Lung (tissue), 12 donors: Measurements from ENCODE around the gene SLC26A5. TPM values are rescaled to one million over a fixed set of nuclear protein-coding genes. Genes with fewer than 3 reads are reported as not detected.

ENCODE experiments used
- ATAC-seq: fragments of 200-7000 bp; cut with Tn5 transposase; one replicate; pipeline ENCODE4 v1.9.1; 2020; ENCODE audit warnings: moderate number of reproducible peaks; ENCODE audit not compliant: insufficient read depth, low FRiP score
- DNase-seq, 3 donors: peaks; one replicate each; pipeline ENCODE4 v3.0.0-alpha.2; 2013 to 2017
- H3K27ac ChIP-seq, 2 donors: one replicate each; pipeline ENCODE4 v1.5.1; 2013; ENCODE audit warnings: mild to moderate bottlenecking in 2 of 2, moderate library complexity in 2 of 2, control low read depth in 1 of 2, inconsistent platforms in 1 of 2, low read depth in 1 of 2, low read length in 1 of 2
- H3K27me3 ChIP-seq, 3 donors: one replicate each; pipeline ENCODE4 v1.5.1; 2013; ENCODE audit warnings: low read length in 2 of 3; ENCODE audit not compliant: control insufficient read depth in 3 of 3, insufficient read depth in 3 of 3
- H3K36me3 ChIP-seq, 4 donors: one replicate each; pipeline ENCODE4 v1.5.1; 2013; ENCODE audit warnings: low read length in 4 of 4, mild to moderate bottlenecking in 1 of 4, moderate library complexity in 1 of 4; ENCODE audit not compliant: control insufficient read depth in 4 of 4, insufficient read depth in 4 of 4
- H3K4me1 ChIP-seq, 5 donors: one replicate each; pipeline ENCODE4 v1.5.1; 2013; ENCODE audit warnings: low read length in 5 of 5, mild to moderate bottlenecking in 2 of 5, moderate library complexity in 1 of 5; ENCODE audit not compliant: control insufficient read depth in 5 of 5, insufficient read depth in 5 of 5
- H3K4me3 ChIP-seq: one replicate; pipeline ENCODE4 v1.5.1; 2013; ENCODE audit warnings: mild to moderate bottlenecking, control low read depth, moderate library complexity
- H3K9ac ChIP-seq, 2 donors: one replicate each; pipeline ENCODE4 v1.5.1; 2013; ENCODE audit warnings: low read length in 2 of 2, control low read depth in 1 of 2; ENCODE audit not compliant: insufficient read depth in 1 of 2
- H3K9me3 ChIP-seq, 4 donors: one replicate each; pipeline ENCODE4 v1.5.1; 2013; ENCODE audit warnings: low read length in 3 of 4, mild to moderate bottlenecking in 1 of 4, moderate library complexity in 1 of 4; ENCODE audit not compliant: control insufficient read depth in 4 of 4, insufficient read depth in 3 of 4
- CTCF ChIP-seq: IDR thresholded peaks from 2 replicates; pipeline ENCODE4 v1.5.1; 2012; ENCODE audit warnings: mild to moderate bottlenecking; ENCODE audit errors: control extremely low read depth, extremely low read depth
- WGBS, 2 donors: extraction: QIAGEN DNeasy Blood & Tissue Kit; methylation state at CpG; one replicate each; pipeline ENCODE4 v1.1.7; 2013; 5-methylcytosine and 5-hydroxymethylcytosine counted together
- polyA plus RNA-seq, 2 donors: library from polyadenylated mRNA; stranded (reverse); fragments of 200-250 nt; gene quantifications; one replicate each; pipeline ENCODE4 v1.2.1, GENCODE V29; 2013
- total RNA-seq, 2 donors: library from RNA; depleted of rRNA in 1 of 2; stranded (reverse); fragments of >200 nt in 1 of 2; gene quantifications; one replicate each; pipeline ENCODE4 v1.2.1, GENCODE V29; 2014 to 2021
- donor health status: control.
- donor health status: control.
- donor health status: Bipolar disorder and iron deficiency.
- donor health status: healthy.
- donor health status: DM: yes; HTN: yes; CAD: no.

The SLC26A5 gene
- total and polyA plus RNA-seq, 4 donors = 0.06 to 1.1 (median 0.59) TPM

- no peaks in the 10 kb centered on the region for H3K36me3 ChIP-seq
- no peaks in the 10 kb centered on the region for H3K9me3 ChIP-seq
- H3K27ac ChIP-seq = no peak overlapping the region
- no peak for DNase-seq
- no peak overlapping the region for H3K4me3 ChIP-seq
- H3K4me1 ChIP-seq = no peaks in the 10 kb centered on the region
- H3K9ac ChIP-seq = no peak overlapping the region
- 81 to 84% methylated on average over 3 of the region's 3 CpGs for WGBS, 2 donors
- no peaks in the 10 kb centered on the region for H3K27me3 ChIP-seq
- no peak for ATAC-seq
- TF ChIP-seq CTCF = no peak
Observed at GRCh38 chr7:103423467-103424179, 22.4 kb downstream of the SLC26A5 start.

GRCh38 chr7:103420857-103421384, 25.1 kb downstream of the SLC26A5 start:
- ATAC-seq = no peak
- Histone ChIP-seq H3K27ac (no peak overlapping the region), H3K36me3 (no peaks in the 10 kb centered on the region), H3K9me3 (no peaks in the 10 kb centered on the region), H3K4me3 (no peak overlapping the region), H3K4me1 (no peaks in the 10 kb centered on the region), H3K9ac (no peak overlapping the region), H3K27me3 (no peaks in the 10 kb centered on the region)
- WGBS, 2 donors = 81 to 91% methylated on average over 5 of the region's 5 CpGs
- TF ChIP-seq CTCF = no peak
- no peak for DNase-seq

- Histone ChIP-seq H3K4me3 (no peak overlapping the region), H3K27me3 (no peaks in the 10 kb centered on the region), H3K9ac (no peak overlapping the region), H3K9me3 (no peaks in the 10 kb centered on the region), H3K27ac (no peak overlapping the region), H3K4me1 (no peaks in the 10 kb centered on the region), H3K36me3 (no peaks in the 10 kb centered on the region)
- no peak for DNase-seq
- TF ChIP-seq CTCF = no peak
- 40 to 63% methylated on average over 3 of the region's 3 CpGs for WGBS, 2 donors
- ATAC-seq = no peak
Observed at GRCh38 chr7:103418241-103418640, 27.8 kb downstream of the SLC26A5 start.
